NCI-H2227 treated with DMSO at 0.1 percent for 48 hours (cell line): Measurements from ENCODE around the gene ZNF549.

Experiments used
- DNase-seq: peaks from one replicate; lab custom pipeline; 2025; lab: John Stamatoyannopoulos, UW

ZNF549 gene

GRCh38 chr19:57566396-57567265 is 39.5 kb downstream of the ZNF549 start:
- no peak for DNase-seq

GRCh38 chr19:57570707-57571106 is 43.6 kb downstream of the ZNF549 start:
- no peak for DNase-seq

GRCh38 chr19:57572415-57572947 is 45.3 kb downstream of the ZNF549 start:
- no peak for DNase-seq

DNA sequence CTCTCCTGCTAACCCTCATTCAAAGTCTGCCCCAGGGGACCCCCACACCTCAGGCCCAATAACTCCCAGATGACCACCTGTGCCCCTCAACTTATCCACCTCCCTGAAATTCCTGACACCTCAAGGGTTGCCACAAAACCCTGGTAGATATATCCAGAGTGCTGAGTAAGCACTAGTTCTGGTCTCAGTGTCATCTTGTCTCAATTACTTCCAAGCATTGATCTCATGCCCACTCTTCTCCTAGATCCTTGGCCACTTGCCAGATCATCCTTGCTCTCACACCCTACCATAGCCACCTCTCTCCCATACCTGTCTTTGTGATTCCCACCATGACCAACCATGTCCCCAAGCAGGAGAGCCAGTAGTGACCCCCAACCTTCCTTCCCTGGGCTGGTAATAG is 49.5 kb downstream of the ZNF549 start:
- no peak for DNase-seq

DNA sequence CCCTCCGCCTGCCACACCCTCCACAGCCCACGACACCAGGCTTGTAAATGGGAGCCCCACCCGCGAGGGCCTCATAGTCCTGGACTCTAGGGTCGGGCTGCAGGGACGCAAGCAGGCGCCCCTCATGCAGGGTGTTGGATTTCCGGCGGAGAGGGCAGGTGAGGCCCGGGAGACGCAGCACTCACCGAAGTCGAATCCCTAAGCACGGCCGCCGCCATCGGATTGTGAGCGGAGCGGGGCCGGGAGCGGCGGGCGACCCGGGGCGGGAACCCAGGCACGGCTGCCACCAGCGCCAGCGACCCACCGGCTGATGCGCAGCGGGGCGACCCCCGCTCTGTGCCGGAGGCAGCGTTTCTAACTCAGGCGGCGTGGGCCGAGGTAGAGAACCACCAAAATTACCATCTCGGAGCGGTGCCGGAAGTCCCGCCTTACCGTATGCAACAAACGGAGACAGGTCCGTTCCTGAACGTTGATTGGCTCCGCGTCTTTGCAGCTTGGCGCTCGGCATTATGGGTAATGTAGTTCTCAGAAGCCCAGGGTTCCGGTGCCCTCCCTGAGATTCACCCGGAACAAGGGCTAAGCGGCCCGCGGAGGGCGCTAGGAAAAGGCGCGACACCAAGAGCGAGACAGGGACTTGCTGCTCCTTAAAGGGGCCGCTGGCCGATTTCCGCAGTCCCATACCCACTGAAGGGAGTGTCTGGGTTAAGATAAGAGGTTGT is 51.5 kb downstream of the ZNF549 start, which contains the start of gene ZNF416:
ZNF416 (minus strand) TSS at position 425 of the 719 bp plus-strand sequence; CDS start at position 218, 207 bp downstream.
- peak; percentile 100 for DNase-seq

GRCh38 chr19:57583104-57583520 is 56.0 kb downstream of the ZNF549 start:
- DNase-seq: no peak

- peak; percentile 88 for DNase-seq
Observed at GRCh38 chr19:57583521-57584416, 56.6 kb downstream of the ZNF549 start, which contains the start of gene ZIK1. Gene ZIK1 (plus strand): TSS chr19:57584145. CDS start chr19:57584357, 212 bp downstream.

- no peak for DNase-seq
Observed at GRCh38 chr19:57587529-57587928, 60.4 kb downstream of the ZNF549 start.

- DNase-seq: no peak
Observed at GRCh38 chr19:57599377-57599760, 72.2 kb downstream of the ZNF549 start.

- DNase-seq: peak; percentile 95
Observed at GRCh38 chr19:57599761-57600383, 72.7 kb downstream of the ZNF549 start, which contains the start of gene ZNF530. Gene ZNF530 (plus strand): TSS chr19:57599885. CDS start chr19:57604346, 4,461 bp downstream.

DNA sequence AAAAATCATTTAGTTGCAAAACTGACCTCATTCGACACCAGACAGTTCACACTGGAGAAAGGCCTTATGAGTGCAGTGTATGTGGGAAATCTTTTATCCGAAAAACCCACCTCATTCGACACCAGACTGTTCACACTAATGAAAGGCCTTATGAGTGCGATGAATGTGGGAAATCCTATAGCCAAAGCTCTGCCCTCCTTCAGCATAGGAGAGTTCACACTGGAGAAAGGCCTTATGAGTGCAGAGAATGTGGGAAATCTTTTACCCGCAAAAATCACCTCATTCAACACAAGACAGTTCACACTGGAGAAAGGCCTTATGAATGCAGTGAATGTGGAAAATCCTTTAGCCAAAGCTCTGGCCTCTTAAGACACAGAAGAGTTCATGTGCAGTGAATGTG is 79.8 kb downstream of the ZNF549 start:
- no peak for DNase-seq
